ENCODE data around the gene TTF1. TPM values are rescaled to one million over a fixed set of nuclear protein-coding genes. Genes with fewer than 3 reads are reported as not detected.

TTF1 gene
- total RNA-seq, 1 donor from 2014 or later: 12.1 TPM

DNA sequence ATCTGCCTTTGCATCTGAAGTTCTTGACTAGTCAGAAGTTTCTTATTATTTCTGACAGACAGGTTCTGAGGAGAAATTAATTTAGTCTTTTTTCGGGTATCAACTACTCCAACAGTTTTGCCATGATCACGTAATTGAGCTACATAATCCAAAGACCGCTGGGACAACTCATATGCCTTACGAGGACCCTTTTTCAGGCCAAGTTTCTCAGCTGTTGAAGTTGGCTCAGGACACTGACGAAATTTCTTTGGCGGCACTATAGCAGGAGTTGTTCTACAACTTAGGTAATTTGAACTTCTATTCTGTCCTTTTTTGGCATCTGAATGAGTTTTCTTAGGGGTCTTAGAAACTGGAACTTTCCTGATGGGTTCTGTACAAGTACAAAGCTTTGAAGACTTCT is 79.1 kb downstream of the TTF1 start:
- no peak for DNase-seq
- Histone ChIP-seq H3K4me3 (no peak overlapping the region), H3K27ac (no peak overlapping the region), H3K27me3 (no peaks in the 10 kb centered on the region), H3K36me3 (peaks cover 83% of the 10 kb centered on the region), H3K4me1 (no peaks in the 10 kb centered on the region), H3K9me3 (no peaks in the 10 kb centered on the region)
- ATAC-seq: no peak
- intact Hi-C loops (cut with DNase I): no loop called here
- TF ChIP-seq, protein P1, sequence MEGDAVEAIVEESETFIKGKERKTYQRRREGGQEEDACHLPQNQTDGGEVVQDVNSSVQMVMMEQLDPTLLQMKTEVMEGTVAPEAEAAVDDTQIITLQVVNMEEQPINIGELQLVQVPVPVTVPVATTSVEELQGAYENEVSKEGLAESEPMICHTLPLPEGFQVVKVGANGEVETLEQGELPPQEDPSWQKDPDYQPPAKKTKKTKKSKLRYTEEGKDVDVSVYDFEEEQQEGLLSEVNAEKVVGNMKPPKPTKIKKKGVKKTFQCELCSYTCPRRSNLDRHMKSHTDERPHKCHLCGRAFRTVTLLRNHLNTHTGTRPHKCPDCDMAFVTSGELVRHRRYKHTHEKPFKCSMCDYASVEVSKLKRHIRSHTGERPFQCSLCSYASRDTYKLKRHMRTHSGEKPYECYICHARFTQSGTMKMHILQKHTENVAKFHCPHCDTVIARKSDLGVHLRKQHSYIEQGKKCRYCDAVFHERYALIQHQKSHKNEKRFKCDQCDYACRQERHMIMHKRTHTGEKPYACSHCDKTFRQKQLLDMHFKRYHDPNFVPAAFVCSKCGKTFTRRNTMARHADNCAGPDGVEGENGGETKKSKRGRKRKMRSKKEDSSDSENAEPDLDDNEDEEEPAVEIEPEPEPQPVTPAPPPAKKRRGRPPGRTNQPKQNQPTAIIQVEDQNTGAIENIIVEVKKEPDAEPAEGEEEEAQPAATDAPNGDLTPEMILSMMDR (IDR thresholded peaks at IDR 0.05): no peak

Other genes starting within 250 kb of the TTF1 start
- gene NTNG2, start 244.8 kb downstream of the TTF1 start, total RNA-seq: 7.6 TPM
- gene SETX, start 51.9 kb downstream of the TTF1 start, total RNA-seq: 56.9 TPM
- not detected for gene CFAP77, start 3.4 kb upstream of the TTF1 start, total RNA-seq
- not detected for gene BARHL1, start 175.8 kb upstream of the TTF1 start, total RNA-seq